CD1c-positive myeloid dendritic cell (primary cell): ENCODE data around the gene GFOD2.

Source experiments
- DNase-seq: peaks from one replicate; pipeline ENCODE4 v3.0.0-alpha.2; 2016; ENCODE audit errors: extremely low spot score

GFOD2 gene

DNA sequence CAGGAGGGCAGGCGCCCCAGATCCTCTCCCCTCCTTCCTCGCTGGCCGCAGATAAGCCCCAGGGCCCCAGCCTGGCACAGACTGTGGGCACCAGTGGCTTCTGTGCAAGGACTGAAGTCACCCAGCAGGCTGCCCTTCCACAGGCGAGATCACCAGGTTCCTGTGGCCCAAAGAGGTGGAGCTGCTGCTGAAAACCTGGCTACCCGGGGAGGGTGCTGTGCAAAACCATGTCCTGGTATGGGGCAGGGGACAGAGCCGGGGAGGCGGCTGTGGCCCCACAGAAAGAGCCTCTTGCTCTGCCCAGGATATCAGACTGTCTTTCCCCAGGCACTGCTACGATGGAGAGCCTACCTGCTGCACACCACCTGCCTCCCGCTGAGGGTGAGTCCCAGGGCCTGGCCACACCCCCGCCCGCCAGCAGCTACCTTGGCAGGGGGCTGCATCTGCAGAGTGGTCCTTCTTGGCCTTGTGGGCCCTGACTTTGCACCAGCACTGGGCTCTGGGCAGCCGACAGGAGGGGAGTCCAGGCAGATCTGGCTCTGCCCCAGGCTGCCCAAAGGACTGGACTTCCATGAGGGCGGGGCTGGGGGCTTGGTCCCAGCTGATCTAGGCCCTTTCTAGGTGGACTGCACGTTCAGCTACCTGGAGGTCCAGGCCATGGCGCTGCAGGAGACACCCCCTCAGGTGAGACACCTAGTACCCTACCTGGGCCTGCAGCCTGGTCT lies 73.6 kb downstream of the GFOD2 start:
- DNase-seq = no peak

DNA sequence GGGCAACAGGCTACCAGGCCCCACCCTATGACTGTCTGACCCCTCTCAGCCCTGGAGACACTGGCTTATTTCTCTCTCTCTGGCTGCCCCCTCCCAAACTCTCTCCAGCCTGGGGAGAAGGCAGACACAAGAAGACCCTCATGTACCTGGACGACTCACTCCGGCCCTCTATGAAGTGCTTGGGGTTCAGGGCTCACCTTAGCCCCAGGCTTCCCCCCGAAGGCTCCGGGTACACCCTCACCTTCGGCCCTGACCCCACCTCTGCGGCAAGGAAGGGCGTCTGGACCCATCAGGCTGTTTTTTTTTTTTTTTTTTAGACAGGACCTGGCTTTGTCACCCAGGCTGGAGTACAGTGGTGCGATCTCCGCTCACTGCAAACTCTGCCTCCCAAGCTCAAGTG lies 75.1 kb downstream of the GFOD2 start:
- DNase-seq = no peak

DNA sequence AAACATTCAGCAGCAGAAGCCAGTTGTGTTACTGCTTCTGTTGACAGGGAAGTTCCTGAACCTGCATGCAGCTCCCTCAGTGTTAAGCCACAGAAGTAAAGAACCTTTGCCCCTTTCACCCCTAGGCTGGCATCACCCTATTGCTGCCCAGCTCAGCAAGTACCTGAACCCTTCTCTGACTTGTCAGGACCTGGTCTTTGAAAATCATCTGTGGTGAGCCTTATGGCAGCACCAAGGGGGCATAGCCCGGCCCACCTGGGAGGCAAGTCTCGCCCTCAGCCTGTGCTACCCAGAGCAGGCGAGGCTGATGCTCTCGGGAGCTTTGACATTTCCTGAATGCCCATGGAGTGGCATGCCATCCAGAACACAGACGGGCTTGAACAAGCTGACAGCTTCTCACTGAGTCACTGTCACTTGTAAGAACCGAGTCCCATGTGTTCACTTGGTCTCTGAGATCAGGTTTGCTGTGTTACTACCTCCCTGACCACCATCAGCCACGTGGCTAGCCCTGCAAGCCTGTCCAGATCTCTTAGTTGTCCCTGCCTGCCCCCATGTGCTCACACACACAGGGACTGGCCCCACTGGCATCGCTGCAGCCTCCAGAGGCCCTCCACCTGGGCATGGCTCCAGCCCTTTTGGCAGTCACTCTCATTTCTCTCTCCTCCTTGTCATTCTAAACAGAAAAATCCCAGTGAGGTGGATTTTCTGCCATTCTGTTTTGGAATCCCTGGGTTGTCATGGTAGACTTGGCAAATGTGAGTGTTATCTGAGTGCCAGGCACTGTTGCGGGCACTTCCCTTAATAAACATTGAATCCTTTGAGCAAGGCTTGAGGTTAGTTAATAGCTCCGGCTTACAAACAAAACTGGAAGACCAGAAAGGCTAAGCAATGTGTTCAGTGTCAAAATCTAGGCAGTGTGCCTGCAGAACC lies 77.1 kb downstream of the GFOD2 start:
- DNase-seq = no peak

DNA sequence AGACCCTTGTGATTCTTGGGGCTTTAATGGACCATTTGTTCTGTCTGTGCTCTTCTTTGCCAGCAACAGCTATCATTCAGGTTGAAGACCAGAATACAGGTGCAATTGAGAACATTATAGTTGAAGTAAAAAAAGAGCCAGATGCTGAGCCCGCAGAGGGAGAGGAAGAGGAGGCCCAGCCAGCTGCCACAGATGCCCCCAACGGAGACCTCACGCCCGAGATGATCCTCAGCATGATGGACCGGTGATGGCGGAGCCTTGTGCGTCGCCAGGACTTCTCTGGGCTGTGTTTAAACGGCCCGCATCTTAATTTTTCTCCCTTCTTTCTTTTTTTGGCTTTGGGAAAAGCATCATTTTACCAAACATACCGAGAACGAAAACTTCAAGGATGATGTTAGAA lies 81.5 kb downstream of the GFOD2 start:
- DNase-seq = no peak

DNA sequence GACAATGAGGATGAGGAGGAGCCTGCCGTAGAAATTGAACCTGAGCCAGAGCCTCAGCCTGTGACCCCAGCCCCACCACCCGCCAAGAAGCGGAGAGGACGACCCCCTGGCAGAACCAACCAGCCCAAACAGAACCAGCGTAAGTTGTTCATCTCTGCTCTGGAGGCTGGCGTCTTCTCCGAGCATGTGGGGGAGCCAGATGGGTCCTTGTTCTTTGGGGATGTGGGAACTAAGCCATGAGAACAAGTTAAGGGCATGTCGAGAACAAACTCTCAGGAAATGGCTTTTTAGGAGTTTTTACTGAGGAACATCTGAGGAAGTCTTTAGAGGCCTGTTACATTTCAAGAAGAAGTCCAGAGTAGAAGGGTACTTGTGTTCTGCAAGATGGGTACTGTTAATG lies 82.4 kb downstream of the GFOD2 start:
- no peak for DNase-seq

DNA sequence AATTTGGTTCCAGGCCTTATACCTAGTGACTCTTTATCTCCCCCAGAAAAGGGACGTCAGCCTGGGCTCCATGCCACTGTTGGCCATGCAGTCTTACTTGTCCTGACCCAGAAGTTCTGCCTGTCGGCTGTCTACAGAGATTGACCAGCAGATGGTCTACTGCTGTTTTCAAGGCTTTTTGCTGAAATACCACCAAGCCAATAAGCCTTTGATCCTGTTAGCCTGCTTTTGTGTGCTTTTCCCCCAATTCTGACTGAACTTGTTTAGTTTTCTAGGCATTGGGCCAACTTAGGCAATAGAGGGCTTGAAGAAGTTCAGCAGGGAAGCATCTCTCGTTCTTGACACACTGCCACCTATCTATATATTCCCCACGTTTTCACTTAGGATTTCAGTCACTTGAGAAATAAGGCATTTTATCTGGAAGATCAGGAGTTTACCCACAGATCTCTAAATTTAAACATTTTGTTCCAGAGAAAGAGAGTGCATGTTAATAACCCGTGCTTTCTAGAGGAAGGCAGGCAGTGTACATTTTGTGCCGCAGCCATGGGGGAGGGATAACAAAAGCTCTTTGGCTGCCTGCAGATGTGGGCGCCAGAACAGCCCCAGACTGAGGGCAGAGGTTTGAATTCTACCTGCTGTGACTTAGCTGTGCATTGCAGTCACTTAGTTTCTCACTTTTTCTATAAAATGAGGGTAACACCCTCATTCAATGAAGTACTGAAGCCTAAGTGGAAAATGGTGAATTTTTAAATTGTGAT lies 86.5 kb downstream of the GFOD2 start:
- no peak for DNase-seq

DNA sequence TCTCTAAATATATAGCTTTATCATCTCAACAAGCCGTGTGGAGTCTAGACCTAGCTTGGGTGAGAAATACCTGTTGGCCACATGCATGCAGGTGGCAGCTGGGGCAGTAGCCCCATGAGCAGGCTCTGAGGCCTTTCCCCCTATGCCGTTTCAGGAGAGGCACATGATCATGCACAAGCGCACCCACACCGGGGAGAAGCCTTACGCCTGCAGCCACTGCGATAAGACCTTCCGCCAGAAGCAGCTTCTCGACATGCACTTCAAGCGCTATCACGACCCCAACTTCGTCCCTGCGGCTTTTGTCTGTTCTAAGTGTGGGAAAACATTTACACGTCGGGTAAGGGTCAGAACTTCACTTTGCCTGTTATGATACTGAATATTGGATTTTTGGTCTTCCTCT lies 90.9 kb downstream of the GFOD2 start:
- no peak for DNase-seq
